COLO668 (cell line): ENCODE data around the gene CDH12.
"Not testable (repeated sequence)": the region's sequence is repeated elsewhere in the genome, so short reads cannot be mapped to it uniquely, and the experiment has no call there.

Source experiments
- DNase-seq: peaks from one replicate; lab custom pipeline; 2025; ENCODE audit not compliant: unreplicated experiment; lab: John Stamatoyannopoulos, UW

The CDH12 gene

GRCh38 chr5:22169226-22169625, 683.9 kb downstream of the CDH12 start:
- not testable (repeated sequence) for DNase-seq

GRCh38 chr5:22168704-22169103, 684.4 kb downstream of the CDH12 start:
- not testable (repeated sequence) for DNase-seq

- not testable (repeated sequence) for DNase-seq
These were observed 687.2 kb downstream of the CDH12 start for GRCh38 chr5:22165931-22166330.

- DNase-seq: not testable (repeated sequence)
These were observed 688.0 kb downstream of the CDH12 start for GRCh38 chr5:22164910-22165748.

GRCh38 chr5:22156953-22157352, 696.2 kb downstream of the CDH12 start:
- DNase-seq: not testable (repeated sequence)

- not testable (repeated sequence) for DNase-seq
These were observed 698.4 kb downstream of the CDH12 start for GRCh38 chr5:22154779-22155178.

- DNase-seq: not testable (repeated sequence)
These were observed 701.3 kb downstream of the CDH12 start for GRCh38 chr5:22151801-22152200.

- DNase-seq: not testable (repeated sequence)
These were observed 712.7 kb downstream of the CDH12 start for GRCh38 chr5:22140418-22140817.

- not testable (repeated sequence) for DNase-seq
These were observed 713.4 kb downstream of the CDH12 start for GRCh38 chr5:22139662-22140300.

- no peak for DNase-seq
These were observed 741.8 kb downstream of the CDH12 start for GRCh38 chr5:22111320-22111719.

GRCh38 chr5:22109315-22109714, 743.8 kb downstream of the CDH12 start:
- no peak for DNase-seq

- DNase-seq: no peak
These were observed 744.6 kb downstream of the CDH12 start for GRCh38 chr5:22108545-22108944.

- no peak for DNase-seq
These were observed 750.3 kb downstream of the CDH12 start for GRCh38 chr5:22102823-22103359.

GRCh38 chr5:22088517-22088916, 764.6 kb downstream of the CDH12 start:
- DNase-seq: no peak

GRCh38 chr5:22079566-22079965, 773.6 kb downstream of the CDH12 start:
- DNase-seq: no peak

GRCh38 chr5:22079002-22079401, 774.1 kb downstream of the CDH12 start:
- no peak for DNase-seq

GRCh38 chr5:22076586-22076985, 776.6 kb downstream of the CDH12 start:
- DNase-seq: no peak

- DNase-seq: no peak
These were observed 782.9 kb downstream of the CDH12 start for GRCh38 chr5:22070186-22070728.

- DNase-seq: no peak
These were observed 789.4 kb downstream of the CDH12 start for GRCh38 chr5:22063717-22064116.

- no peak for DNase-seq
These were observed 794.5 kb downstream of the CDH12 start for GRCh38 chr5:22058620-22059019.

- no peak for DNase-seq
These were observed 796.1 kb downstream of the CDH12 start for GRCh38 chr5:22057012-22057411.

GRCh38 chr5:22056601-22057000, 796.5 kb downstream of the CDH12 start:
- no peak for DNase-seq
